ENCODE results near the gene PI4K2A. TPM values are rescaled to one million over a fixed set of nuclear protein-coding genes. Genes with fewer than 3 reads are reported as not detected.
A peak's percentile ranks its signal among the peaks of the same experiment; 100 is the strongest.

Gene PI4K2A
- total and polyA plus RNA-seq, 2 of the 4 experiments (the other 2 are of a cell fraction) = 15.8 to 27.3 TPM

DNA sequence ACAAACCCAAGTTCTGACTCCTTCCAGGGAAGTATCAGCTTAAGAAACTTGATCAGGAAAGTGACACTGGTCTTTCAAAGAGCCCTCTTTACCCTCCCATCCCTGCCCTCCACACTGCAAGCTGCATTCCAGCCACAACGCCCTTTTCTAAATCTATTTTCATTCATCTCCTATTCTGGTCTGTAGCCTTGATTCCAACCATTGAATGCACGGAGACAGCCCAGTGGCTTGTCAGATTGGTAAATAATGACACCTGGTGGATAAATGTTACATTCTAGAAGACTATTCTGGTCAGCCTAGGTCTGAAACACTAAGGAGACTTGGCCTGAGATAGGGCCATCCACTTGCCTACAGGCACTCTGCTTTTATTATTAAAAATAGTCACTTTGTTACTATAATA, 28.1 kb upstream of the PI4K2A start:
- H3K79me1 ChIP-seq (ENCODE audit: low read depth in 1 of 2, low read length in 2 of 2) = no peaks in the 10 kb centered on the region
- H2BK15ac ChIP-seq (ENCODE audit: low read depth, low read length) = no peak overlapping the region
- in situ Hi-C loops (cut with MboI; ENCODE audit: low sequenced_read_pairs) (no loop called here), intact Hi-C loops (cut with micrococcal nuclease) (loop anchor here (1.0 to 5.0 kb wide), 3 partner anchors 40 to 205 kb away; partner anchors contain the start of gene ANKRD2), dilution Hi-C loops (cut with HindIII; ENCODE audit: low sequenced_read_pairs, unreplicated experiment) (no loop called here)
- no peak overlapping the region for H3K4me2 ChIP-seq (ENCODE audit: low read depth, low read length)
- no peak overlapping the region for H2BK5ac ChIP-seq (ENCODE audit: low read depth, low read length, poor library complexity, severe bottlenecking)
- no peak overlapping the region for H3K27ac ChIP-seq (ENCODE audit: insufficient read depth, low read length)
- H3K18ac ChIP-seq (ENCODE audit: low read depth, low read length) = no peak overlapping the region
- H3K4me1 ChIP-seq (ENCODE audit: control insufficient read depth, insufficient read depth, low read length) = no peaks in the 10 kb centered on the region
- ATAC-seq (ENCODE audit: low read depth) = peak; percentile 80
- H3K27me3 ChIP-seq (ENCODE audit: control insufficient read depth, insufficient read depth, low read length) = no peaks in the 10 kb centered on the region
- peak overlapping the region; percentile 57 for H2AFZ ChIP-seq (replicated peaks; ENCODE audit: low read length, poor library complexity)
- no peak overlapping the region for H3K4me3 ChIP-seq (ENCODE audit: insufficient read depth, low read depth, low read length)
- no peak overlapping the region for H3K9ac ChIP-seq (ENCODE audit: low read depth, low read length)
- ChIA-PET CTCF (interaction anchor here (0.6 to 1.7 kb wide), 4 partner anchors 27 to 58 kb away, joined by 3 to 6 read pairs (median 3); partner anchors contain the start of gene ANKRD2), POLR2A (ENCODE audit: unreplicated experiment) (no interaction called here)
- H2BK120ac ChIP-seq (ENCODE audit: low read depth, low read length) = no peak overlapping the region
- H3K23ac ChIP-seq (ENCODE audit: low read depth, low read length) = no peak overlapping the region
- TF ChIP-seq RCOR1 (IDR thresholded peaks at IDR 0.05; ENCODE audit: insufficient replicate concordance, low read length) (no peak), SMC3 (IDR thresholded peaks at IDR 0.05; ENCODE audit: low read depth, low read length) (peak; percentile 76), POLR2A (IDR thresholded peaks at IDR 0.05; ENCODE audit: low read depth, low read length) (no peak), MAFK (IDR thresholded peaks at IDR 0.05; ENCODE audit: low read depth, low read length) (no peak), CHD1 (IDR thresholded peaks at IDR 0.05; ENCODE audit: low read depth, low read length) (no peak), RAD21 (IDR thresholded peaks at IDR 0.05; ENCODE audit: low read length) (peak; percentile 75)
- TF ChIP-seq, protein P1, sequence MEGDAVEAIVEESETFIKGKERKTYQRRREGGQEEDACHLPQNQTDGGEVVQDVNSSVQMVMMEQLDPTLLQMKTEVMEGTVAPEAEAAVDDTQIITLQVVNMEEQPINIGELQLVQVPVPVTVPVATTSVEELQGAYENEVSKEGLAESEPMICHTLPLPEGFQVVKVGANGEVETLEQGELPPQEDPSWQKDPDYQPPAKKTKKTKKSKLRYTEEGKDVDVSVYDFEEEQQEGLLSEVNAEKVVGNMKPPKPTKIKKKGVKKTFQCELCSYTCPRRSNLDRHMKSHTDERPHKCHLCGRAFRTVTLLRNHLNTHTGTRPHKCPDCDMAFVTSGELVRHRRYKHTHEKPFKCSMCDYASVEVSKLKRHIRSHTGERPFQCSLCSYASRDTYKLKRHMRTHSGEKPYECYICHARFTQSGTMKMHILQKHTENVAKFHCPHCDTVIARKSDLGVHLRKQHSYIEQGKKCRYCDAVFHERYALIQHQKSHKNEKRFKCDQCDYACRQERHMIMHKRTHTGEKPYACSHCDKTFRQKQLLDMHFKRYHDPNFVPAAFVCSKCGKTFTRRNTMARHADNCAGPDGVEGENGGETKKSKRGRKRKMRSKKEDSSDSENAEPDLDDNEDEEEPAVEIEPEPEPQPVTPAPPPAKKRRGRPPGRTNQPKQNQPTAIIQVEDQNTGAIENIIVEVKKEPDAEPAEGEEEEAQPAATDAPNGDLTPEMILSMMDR (conservative IDR thresholded peaks at IDR 0.05; ENCODE audit: low read depth, low read length) = peak; percentile 58
- peaks cover 1% of the 10 kb centered on the region; the same call in 1 of the 2 replicates for H3K36me3 ChIP-seq (ENCODE audit: control insufficient read depth, insufficient read depth, low read length)
- BruUV-seq (replicated peaks) = no TSS peak
- H4K91ac ChIP-seq (ENCODE audit: insufficient read depth, low read depth, low read length) = no peak overlapping the region
- no peak overlapping the region for H2AK5ac ChIP-seq (ENCODE audit: low read depth, low read length)
- H4K5ac ChIP-seq (ENCODE audit: low read depth, low read length) = no peak overlapping the region
- H2AK9ac ChIP-seq (replicated peaks; ENCODE audit: low read depth, low read length, poor library complexity) = no peak overlapping the region
- no peak overlapping the region for H4K8ac ChIP-seq (ENCODE audit: low read depth in 2 of 2, low read length in 2 of 2)
- H3K56ac ChIP-seq (ENCODE audit: extremely low read depth, insufficient read depth, low read length) = no peak overlapping the region
- no peak overlapping the region for H2BK20ac ChIP-seq (ENCODE audit: low read depth, low read length)
- H3K14ac ChIP-seq (replicated peaks; ENCODE audit: low read depth, low read length) = no peak overlapping the region
- DNase-seq = peak; percentile 55
- no CpG with 5 or more reads among the region's 2 CpGs for WGBS, 2 experiments (ENCODE audit: extremely low coverage in 2 of 2, insufficient read length in 1 of 2)
- no peaks in the 10 kb centered on the region for H4K20me1 ChIP-seq (ENCODE audit: insufficient read depth, low read length)
- no peaks in the 10 kb centered on the region for H3K9me3 ChIP-seq (ENCODE audit: control insufficient read depth, insufficient read depth, low read length)
- H3K4ac ChIP-seq (ENCODE audit: low read depth, low read length) = no peak overlapping the region
- H3K9me1 ChIP-seq (ENCODE audit: insufficient read depth, low read length) = no peaks in the 10 kb centered on the region; the same call in 1 of the 2 replicates
